Gastroesophageal sphincter (tissue), 3 donors: ENCODE results near the gene B4GALT7.

ENCODE experiments used
- CTCF ChIP-seq, 4 experiments: fragments of 200-600 bp in 2 of 4; fragments of 450-650 bp in 2 of 4; sonication (generic) in 1 of 4; IDR thresholded peaks; one replicate each; pipeline ENCODE4 v1.5.1; 2017 to 2019; ENCODE audit warnings: antibody characterized with exemption in 4 of 4, mild to moderate bottlenecking in 2 of 4, moderate library complexity in 2 of 4
- POLR2AphosphoS5 ChIP-seq: sonication (generic); formaldehyde crosslinking; IDR thresholded peaks from one replicate; pipeline ENCODE4 v1.6.1; 2017; ENCODE audit warnings: antibody characterized with exemption

GRCh38 chr5:177610131-177610769 lies 10.3 kb downstream of the B4GALT7 start:
- TF ChIP-seq CTCF (IDR thresholded peaks at IDR 0.05), result no peak
- no peak for TF ChIP-seq POLR2AphosphoS5
